GM19468 (cell line): ENCODE results near the gene OR2A14.
"Not testable (repeated sequence)": the region's sequence is repeated elsewhere in the genome, so short reads cannot be mapped to it uniquely, and the experiment has no call there.

Source experiments
- ATAC-seq: cut with Tn5 transposase; IDR thresholded peaks from one replicate; pipeline ENCODE4 v1.9.1; 2021; ENCODE audit warnings: mild to moderate bottlenecking, moderate library complexity, moderate number of reproducible peaks; ENCODE audit not compliant: unreplicated experiment; ENCODE audit errors: extremely low read depth

OR2A14 gene

GRCh38 chr7:144122876-144123275 is at the start of gene OR2A14:
OR2A14 (plus strand) TSS chr7:144123176; CDS start chr7:144129113, 5,937 bp downstream.
- ATAC-seq = no peak

DNA sequence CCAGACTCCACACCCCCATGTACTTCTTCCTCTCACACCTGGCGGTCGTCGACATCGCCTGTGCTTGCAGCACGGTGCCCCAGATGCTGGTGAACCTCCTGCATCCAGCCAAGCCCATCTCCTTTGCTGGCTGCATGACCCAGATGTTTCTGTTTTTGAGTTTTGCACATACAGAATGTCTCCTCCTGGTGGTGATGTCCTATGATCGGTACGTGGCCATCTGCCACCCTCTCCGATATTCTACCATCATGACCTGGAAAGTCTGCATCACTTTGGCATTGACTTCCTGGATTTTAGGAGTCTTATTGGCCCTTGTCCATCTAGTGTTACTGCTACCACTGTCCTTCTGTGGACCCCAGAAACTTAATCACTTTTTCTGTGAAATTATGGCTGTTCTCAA is 48.6 kb upstream of the OR2A14 start:
- no peak for ATAC-seq

- no peak for ATAC-seq
These were observed 37.0 kb upstream of the OR2A14 start, which contains the start of gene OR2A12 for GRCh38 chr7:144085978-144086377. OR2A12 (plus strand) TSS chr7:144086278; CDS start chr7:144095108, 8,830 bp downstream.

DNA sequence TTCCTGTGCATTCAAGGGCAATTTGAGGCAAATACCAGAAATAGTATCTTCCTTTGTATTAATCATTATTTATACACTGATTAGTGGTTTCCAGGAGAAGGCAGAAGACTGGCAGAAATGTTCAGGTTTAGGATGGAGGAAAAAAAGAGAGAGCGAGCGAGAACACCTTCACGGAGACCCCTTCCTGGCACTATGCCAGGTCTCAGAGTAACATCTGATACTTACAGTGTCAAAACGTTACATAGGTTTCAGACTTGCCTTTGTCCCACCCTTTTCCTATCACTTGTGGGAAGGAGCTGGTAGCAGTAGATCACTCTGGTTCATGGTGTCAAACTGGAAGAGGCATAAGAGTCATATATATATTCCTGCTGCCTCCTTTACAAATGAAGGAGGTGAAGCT is 36.2 kb upstream of the OR2A14 start:
- no peak for ATAC-seq

DNA sequence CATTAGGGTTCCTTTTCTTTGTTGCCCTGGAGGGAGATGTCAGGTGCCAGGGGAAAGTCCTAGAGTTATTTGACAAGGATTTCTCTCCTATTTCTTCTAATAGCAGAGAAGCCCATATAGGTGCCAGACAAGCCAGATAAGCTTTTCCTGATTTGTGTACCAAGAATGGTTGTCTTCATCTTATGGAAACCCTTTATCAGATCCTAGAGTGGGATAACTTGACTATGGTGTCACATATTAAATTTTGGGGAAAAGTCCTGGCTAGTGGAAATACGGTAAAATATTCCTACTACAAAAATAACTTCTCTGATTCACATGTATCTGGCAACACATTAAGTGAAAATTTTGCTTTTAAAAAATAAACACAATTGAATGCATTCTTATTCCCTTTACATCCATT is 35.7 kb upstream of the OR2A14 start:
- no peak for ATAC-seq

GRCh38 chr7:144090667-144091066 is 32.3 kb upstream of the OR2A14 start:
- ATAC-seq = no peak

- no peak for ATAC-seq
These were observed 24.2 kb upstream of the OR2A14 start for GRCh38 chr7:144098776-144099175.

GRCh38 chr7:144100607-144101006 is 22.4 kb upstream of the OR2A14 start:
- no peak for ATAC-seq

DNA sequence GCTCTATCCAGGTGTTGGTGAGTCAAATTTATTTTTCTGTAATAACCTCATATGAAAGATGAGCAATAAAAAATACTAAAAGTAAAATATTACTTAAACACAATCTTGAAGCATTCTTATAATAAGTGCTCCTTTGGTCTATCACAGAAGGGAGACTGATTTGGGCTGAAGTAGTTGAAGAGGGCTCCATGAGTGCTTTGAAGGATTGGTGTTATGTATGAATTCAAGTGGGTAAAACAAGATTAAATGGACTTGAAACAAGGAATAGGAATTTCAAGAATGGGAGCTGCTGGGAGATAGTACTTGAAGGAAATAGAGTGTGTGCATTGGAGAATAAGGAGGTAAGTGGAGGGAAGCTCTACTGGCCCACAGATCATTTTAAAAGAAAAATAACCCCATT is 20.9 kb upstream of the OR2A14 start:
- no peak for ATAC-seq

DNA sequence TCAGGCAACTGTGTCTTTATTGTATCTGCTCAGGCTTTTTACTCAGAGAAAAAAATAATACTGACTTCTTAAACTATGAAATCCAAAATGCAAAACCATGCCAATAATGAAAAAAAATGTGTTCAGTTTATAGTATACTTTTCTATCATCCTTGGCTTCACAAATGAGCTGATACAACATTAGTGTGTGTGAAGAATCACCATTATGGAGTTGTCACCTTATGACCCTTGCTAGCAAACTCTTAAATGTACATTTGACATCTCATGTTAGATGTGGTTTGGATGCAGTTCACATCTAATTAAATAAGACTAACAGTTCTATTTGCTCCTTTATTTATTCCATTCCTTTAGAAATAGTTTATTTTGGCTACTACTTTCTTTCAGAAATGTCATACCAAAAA is 17.8 kb upstream of the OR2A14 start:
- no peak for ATAC-seq

DNA sequence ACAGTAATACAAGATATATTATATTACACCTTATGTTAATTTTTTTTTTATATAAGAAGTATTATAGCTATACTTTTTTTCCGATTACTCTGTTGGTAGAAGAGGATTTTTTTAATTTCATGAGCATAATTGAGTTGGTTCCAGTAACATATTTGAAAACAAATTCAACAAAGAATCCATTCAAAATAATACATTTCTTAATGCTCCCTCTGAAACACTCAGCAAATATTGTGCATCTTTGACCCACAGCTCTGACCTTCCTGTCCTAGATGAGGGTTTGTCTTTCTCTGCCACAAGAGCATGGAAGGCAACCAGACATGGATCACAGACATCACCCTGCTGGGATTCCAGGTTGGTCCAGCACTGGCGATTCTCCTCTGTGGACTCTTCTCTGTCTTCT is 13.7 kb upstream of the OR2A14 start, which contains the start of gene OR2A2:
Gene OR2A2 (plus strand): TSS at position 301 of the 400 bp plus-strand sequence. CDS start 0 bp downstream, at position 301.
- ATAC-seq = no peak

DNA sequence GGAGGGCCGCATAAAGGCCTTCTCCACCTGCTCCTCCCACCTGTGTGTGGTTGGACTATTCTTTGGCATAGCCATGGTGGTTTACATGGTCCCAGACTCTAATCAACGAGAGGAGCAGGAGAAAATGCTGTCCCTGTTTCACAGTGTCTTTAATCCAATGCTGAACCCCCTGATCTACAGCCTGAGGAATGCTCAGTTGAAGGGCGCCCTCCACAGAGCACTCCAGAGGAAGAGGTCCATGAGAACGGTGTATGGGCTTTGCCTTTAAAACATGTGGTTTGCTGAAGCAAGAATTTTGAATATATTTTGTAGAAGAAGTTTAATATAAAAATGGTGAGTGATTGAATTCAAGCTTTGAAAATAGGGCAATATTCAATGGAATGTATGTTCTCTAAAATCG is 12.7 kb upstream of the OR2A14 start:
- no peak for ATAC-seq

DNA sequence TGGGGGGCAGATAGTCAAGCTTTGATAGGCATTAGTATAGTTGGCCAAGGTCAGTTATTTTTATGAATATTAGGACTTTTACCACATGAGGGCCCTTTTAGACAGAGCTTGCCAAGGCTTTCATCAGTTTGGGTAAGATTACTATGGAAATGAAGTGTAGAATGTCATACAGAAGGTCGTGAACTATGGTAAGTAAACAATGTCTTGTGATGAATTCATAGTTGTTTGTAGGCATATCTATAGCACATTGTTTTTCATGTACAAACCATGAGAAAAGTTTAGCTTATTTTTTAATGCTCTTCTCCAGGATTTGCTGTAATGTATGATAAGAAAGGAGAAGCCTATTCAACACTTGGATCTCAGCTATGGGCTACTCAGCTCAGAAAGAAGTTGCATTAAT is 9.3 kb upstream of the OR2A14 start:
- ATAC-seq = no peak

DNA sequence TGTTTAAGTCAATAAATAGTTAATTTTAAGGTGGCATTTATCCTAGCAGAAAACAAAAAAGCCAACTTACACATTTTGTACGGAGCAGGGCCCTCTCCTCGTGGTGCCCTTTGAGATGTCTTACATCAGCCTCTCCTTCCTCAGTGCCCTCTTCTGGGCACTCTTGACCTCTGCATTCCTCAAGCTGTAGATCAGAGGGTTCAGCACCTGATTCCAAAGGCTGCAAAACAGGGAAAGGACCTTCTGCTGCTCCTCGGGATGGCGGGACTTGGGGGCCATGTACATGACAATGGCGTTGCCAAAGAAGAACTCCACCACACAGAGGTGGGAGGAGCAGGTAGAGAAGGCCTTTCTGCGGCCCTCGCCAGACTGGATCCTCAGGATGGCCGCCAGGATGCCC is 4.6 kb upstream of the OR2A14 start:
- no peak for ATAC-seq

GRCh38 chr7:144127714-144128334 is 4.8 kb downstream of the OR2A14 start:
- ATAC-seq = peak; percentile 99

- ATAC-seq = not testable (repeated sequence)
These were observed 6.6 kb downstream of the OR2A14 start for GRCh38 chr7:144129601-144130000.

DNA sequence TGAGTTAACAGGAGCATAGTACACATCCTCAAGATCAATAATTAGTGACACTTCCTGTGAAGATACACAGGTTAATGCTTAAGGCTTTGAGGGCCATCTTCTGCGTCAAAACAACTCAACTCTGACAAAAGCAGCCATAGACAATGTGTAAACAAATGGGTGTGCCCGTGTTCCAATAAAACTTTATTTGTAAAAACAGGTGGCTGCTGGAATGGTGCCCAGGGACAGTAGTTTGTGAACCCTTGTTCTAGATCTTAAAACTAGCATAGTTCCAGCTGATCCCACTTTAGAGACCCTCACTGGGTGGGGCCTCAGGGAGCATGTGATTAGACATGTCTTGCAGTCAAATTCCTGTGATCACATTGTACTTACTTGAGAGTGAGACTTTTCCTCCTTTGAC is 7.8 kb downstream of the OR2A14 start:
- no peak for ATAC-seq

DNA sequence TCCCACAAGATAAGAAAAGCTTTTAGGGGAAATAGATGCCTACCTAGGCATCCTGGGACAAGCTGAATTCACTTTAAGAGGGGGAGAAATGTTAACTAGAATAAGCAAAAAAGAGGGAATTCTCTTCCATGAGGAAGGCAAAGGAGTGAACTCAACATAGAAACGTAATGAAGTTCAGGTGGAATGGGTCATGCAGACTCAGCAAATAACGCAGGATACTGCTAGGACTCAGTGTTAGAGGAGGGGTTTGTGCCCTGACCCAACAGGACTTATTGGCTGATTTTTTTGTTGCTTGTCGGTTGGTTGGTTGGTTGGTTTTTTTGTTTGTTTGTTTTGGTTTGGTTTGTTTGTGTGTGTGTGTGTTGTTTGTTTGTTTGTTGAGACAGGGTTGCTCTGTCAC is 9.3 kb downstream of the OR2A14 start:
- ATAC-seq = no peak

GRCh38 chr7:144133307-144133706 is 10.3 kb downstream of the OR2A14 start:
- no peak for ATAC-seq

- ATAC-seq = no peak
These were observed 11.1 kb downstream of the OR2A14 start for GRCh38 chr7:144134116-144134515.

GRCh38 chr7:144137501-144137900 is 14.5 kb downstream of the OR2A14 start:
- no peak for ATAC-seq

DNA sequence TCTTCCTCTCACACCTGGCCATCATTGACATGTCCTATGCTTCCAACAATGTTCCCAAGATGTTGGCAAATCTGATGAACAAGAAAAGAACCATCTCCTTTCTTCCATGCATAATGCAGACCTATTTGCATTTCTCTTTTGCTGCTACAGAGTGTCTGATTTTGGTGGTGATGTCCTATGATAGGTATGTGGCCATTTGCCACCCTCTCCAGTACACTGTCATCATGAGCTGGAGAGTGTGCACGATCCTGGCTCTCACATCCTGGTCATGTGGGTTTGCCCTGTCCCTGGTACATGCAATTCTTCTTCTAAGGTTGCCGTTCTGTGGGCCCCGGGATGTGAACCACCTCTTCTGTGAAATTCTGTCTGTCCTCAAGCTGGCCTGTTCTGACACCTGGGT is 19.2 kb downstream of the OR2A14 start:
- no peak for ATAC-seq
